GM21825 (cell line): ENCODE data around the gene IFI35.
"Not testable (repeated sequence)": the region's sequence is repeated elsewhere in the genome, so short reads cannot be mapped to it uniquely, and the experiment has no call there.

ENCODE experiments used
- ATAC-seq: cut with Tn5 transposase; IDR thresholded peaks from one replicate; pipeline ENCODE4 v1.9.1; 2021; ENCODE audit warnings: mild to moderate bottlenecking, moderate library complexity; ENCODE audit not compliant: unreplicated experiment

The IFI35 gene

DNA sequence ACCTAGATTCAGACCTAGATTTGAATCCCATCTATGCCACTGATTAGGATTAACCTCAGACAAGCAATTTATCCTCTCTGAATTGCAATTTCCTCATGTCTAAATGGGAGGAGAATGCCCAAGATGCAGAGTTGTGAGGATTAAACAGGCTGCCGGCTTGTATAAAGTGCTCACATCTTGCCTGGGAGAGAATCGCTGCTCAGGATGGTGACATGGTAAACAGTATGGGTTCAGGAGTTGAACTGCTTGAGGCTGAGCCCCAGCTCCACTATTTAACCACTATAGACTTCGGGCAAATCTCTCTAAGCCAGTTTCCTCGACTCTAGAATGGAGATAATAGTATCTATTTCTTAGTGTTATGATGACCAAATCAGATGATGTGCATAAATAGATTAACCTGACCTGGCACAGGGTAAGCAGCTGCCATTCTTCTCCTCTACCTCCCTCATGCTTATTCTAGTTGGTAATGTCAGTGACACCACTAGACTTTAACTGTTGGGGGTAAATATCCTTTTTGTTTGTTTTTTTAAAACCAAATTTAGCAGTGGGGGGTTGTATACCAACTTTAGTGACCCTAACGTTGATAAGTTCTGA is 9.1 kb upstream of the IFI35 start:
- ATAC-seq = no peak

DNA sequence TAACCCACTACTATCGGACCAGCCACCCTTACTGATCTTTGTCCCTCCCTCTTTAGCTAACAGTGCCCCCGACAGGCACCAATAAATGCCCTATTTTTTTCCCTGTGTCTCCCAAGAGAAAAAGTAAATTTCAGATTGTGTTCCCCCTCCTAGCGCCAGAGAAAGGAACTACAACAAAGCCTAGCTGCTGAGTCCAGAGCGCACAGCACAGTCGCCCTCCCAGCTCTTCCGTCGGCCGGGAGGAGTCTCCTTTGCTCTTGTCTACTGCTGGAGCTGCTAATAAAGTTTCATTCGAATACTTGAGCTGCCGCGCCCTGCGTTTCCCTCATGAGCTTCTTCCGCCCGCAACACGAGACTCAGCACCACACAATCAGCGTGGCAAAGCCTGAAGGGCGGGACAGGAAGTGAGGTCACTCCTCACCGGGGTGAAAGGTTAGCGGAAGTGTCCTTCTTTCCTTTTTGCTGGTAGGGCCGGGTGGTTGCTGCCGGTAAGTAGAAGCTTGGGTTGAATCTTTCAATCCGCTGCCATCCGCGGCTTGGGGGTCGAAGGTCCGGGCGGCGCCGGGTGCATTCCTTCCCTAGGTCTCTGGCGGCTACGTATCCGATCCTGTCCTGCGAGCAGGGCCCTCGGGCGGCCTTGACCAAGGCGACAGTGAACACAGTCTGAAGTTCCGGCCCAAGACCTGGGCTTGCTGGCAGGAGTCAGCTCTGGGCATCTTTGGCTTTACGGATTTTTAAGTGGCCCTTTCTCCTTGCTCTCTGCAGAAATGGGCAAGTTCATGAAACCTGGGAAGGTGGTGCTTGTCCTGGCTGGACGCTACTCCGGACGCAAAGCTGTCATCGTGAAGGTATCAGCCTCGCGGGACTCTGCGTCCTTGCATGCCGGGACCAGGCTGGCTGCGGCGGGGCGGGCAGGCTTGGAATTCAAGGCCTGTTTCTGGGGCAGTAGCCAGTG is 8.3 kb upstream of the IFI35 start, which contains the start of gene RPL27:
RPL27 (plus strand) TSS at position 436 of the 955 bp plus-strand sequence; CDS start at position 768, 332 bp downstream.
- ATAC-seq = peak; percentile 89

DNA sequence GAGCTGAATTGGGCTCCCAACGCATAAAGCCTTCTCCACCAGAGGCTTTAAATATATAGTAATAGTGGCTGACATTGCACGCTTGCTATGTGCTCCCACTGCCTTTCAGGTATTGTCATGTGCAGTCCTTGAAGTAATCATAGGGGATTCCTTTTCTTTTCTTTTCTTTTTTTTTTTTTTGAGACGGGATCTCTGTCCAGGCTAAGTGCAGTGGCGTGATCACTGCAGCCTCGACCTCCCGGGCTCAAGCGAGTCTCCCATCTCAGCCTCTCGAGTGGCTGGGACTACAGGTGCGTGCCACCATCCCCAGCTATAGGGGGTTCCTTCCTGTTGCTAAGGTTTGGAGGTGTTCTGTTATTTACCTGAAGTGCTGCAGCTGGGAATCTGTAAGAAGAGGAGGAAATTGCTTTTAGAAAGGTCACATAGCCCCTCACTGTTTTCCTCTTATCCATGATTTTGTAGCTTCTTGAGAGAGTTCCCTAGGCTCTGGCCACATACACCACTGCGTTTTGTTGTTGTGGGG is 7.5 kb upstream of the IFI35 start:
- no peak for ATAC-seq

DNA sequence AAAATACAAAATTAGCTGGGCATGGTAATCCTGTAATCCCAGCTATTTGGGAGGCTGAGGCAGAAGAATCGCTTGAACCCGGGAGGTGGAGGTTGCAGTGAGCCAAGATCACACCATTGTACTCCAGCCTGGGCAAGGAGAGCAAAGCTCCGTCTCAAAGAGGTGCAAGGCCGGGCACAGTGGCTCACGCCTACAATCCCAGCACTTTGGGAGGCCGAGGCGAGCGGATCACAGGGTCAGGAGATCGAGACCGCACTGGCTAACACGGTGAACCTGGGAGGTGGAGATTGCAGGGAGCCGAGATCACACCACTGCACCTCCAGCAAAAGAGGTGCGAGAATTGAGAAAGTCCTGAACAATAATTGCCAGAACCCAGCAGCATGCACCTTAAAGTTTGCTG is 5.7 kb upstream of the IFI35 start:
- ATAC-seq = not testable (repeated sequence)

DNA sequence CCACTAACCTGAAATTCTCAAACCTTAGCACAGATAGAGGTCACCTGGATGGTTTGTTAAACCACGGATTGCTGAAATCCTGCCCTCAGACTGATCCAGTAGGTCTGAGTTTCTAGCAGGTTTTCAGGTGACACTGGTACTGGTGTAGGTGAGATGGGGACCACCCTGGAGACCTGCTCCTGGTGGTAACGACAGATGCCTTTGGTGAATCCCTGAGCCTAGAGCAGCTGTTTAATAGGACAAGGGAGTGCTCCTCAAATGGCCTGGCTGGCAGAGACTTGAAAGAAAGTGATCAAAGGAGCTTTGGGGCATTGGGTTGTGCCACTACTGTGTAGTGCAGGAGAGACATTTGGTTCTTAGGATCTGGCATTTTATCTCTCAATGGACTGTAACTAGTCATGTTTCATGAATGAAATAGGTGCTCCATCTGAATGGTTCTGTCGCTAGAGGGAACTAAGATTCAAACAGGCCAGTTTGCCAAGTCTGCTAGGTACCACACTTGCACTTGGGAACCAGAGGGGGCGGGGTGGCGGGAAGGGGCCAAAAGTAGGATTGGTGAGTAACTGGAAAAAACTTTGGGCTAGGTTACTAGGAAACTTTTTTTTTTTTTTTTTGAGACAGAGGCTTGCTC is 2.9 kb upstream of the IFI35 start:
- ATAC-seq = no peak

DNA sequence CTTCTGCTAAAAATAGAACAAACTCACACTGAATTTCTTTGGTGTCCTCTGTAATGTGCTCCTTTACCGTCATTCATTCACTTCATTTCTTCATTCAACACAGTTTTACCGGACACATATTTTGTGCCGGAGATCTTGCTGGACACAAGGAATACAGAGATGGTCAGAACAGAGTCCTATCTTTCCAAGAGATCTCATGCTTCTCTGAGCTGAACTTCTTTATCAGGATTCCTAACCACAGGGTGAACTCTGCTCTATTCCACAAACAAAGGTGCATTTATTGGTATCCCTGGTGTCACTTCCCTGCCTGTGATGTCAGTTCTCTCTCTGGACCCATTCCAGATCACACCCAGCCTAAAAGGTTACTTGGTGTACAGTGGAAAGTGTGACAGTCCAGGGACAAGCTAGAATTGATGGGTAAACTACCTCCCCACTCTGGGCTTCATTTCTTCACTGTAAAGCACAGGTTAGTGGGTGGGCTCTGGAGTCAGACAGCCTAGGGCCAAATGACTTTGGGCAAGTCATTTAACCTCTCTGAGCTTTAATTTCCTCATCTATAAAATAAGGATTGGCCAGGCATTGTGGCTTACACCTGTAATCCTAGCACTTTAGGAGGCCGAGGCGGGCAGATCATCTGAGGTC is 4.2 kb downstream of the IFI35 start:
- no peak for ATAC-seq

GRCh38 chr17:43011728-43012472 is 5.3 kb downstream of the IFI35 start:
- no peak for ATAC-seq

- ATAC-seq = no peak
Measured at GRCh38 chr17:43013296-43013695, 6.7 kb downstream of the IFI35 start.

DNA sequence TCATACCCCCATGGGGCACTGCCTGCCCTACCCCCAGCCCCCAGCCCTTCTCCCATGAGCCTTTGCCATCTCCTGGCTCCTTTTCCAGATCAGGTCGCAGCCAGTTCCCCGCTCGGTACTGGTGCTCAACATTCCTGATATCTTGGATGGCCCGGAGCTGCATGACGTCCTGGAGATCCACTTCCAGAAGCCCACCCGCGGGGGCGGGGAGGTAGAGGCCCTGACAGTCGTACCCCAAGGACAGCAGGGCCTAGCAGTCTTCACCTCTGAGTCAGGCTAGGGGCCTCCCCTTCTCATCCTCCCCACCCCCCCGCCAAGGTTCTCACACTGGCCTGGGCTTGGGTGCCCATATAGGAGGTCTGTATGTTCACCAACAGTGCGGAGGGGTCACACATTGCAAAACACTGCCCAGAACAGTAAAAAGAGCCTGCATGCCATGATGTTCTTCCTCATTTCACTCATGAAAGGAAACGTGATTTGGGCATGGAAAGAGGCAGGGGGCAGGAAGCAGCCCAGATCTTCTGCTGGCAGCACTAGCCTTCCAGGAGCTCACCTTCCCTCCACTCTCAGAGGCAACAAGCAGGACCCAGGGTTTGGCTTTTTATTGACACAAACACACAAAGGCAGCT is 7.5 kb downstream of the IFI35 start:
- no peak for ATAC-seq

GRCh38 chr17:43014649-43015542 is 8.3 kb downstream of the IFI35 start:
- no peak for ATAC-seq

- no peak for ATAC-seq
Measured at GRCh38 chr17:43015579-43015978, 9.0 kb downstream of the IFI35 start.

- no peak for ATAC-seq
Measured at GRCh38 chr17:43016216-43016615, 9.6 kb downstream of the IFI35 start.

DNA sequence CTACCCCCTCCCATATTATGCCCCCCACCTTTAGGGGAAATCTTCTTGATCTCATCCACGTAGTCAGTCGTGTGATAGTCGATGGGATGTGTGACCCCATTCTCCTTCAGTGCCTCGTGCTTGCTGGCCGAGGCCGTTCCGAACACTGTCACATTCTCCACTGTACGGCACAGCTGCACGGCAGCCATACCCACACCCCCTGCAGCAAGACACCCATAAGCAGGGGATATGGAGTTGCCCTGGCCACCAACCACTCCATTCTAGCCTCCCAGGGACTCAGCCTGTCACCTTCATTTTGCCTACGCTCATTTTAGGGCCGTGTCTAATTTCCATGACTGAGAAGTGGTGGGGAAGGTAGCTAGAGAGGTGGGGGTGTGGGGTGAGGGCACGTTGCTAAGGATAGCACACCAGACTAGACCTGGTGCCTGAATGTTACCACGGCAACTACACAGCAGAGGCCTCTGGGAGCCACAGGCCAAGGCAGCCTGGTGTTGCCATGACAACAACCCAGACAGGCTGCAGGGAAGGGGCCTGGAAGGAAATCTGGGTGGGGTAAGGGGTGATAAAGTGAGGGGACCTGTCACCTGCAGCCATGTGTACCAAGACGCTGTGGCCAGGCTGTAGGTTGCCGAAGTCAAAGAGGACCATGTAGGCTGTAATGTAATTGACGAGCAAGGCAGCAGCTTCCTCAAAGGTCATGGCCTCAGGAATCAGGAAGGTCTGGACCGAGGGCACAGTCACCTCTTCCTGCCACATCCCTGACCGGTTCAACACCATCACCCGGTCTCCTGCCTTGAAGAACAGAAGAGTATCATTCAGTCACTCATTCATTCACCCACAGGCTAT is 11.6 kb downstream of the IFI35 start:
- no peak for ATAC-seq

GRCh38 chr17:43018932-43019331 is 12.3 kb downstream of the IFI35 start:
- ATAC-seq = no peak

- ATAC-seq = no peak
Measured at GRCh38 chr17:43019418-43019817, 12.8 kb downstream of the IFI35 start.

DNA sequence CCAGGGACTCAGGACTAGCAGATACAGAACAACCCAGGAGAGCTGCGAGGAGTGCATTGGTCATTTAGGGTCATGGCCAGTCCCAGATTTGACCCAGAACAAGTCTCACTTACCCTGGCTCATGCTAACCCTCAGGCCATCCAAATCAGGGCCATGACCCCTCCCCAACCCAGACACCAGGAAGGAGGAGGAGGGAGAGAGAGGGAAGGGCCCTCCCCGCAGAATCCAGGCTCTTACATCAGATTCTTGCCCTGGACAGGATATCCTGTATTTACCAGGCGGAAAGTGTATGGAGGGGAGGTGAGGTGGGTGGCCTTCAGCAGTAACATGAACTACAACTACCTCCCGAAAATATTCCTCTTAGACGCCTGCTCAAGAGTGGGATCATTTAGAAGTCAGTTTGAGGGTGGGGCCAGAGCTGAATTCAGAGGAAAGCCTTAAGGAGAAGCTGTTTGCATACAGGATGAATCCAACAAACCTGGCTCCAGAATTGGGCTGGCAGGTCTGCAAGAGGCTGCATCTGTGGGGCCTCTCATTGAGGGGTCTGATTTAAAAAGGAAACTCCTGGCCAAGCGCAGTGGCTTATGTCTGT is 13.5 kb downstream of the IFI35 start:
- ATAC-seq = no peak
